Urinary bladder (tissue), 4 donors: ENCODE results near the gene DNAJC13. TPM values are rescaled to one million over a fixed set of nuclear protein-coding genes. Genes with fewer than 3 reads are reported as not detected.
"Not testable (repeated sequence)": the region's sequence is repeated elsewhere in the genome, so short reads cannot be mapped to it uniquely, and the experiment has no call there.

ENCODE experiments used
- DNase-seq: peaks from one replicate; pipeline ENCODE4 v3.0.0-alpha.2; 2015; ENCODE audit errors: extremely low spot score
- H3K27ac ChIP-seq: one replicate; pipeline ENCODE4 v1.5.1; 2013; ENCODE audit warnings: low read depth, mild to moderate bottlenecking, moderate library complexity
- H3K36me3 ChIP-seq: one replicate; pipeline ENCODE4 v1.6.1; 2013; ENCODE audit warnings: mild to moderate bottlenecking, moderate library complexity; ENCODE audit not compliant: insufficient read depth
- H3K4me1 ChIP-seq: one replicate; pipeline ENCODE4 v1.6.1; 2013; ENCODE audit warnings: mild to moderate bottlenecking, moderate library complexity; ENCODE audit not compliant: insufficient read depth
- H3K4me3 ChIP-seq: one replicate; pipeline ENCODE4 v1.5.1; 2013; ENCODE audit warnings: low read depth, low read length
- WGBS: extraction: QIAGEN DNeasy Blood & Tissue Kit; methylation state at CpG from one replicate; pipeline ENCODE4 v1.1.7; 2013; 5-methylcytosine and 5-hydroxymethylcytosine counted together
- polyA plus RNA-seq: library from polyadenylated mRNA; stranded (reverse); fragments of 200-250 nt; gene quantifications from one replicate; pipeline ENCODE4 v1.2.3, GENCODE V29; 2013
- total RNA-seq: library from RNA; depleted of rRNA; stranded (reverse); fragments of >200 nt; gene quantifications from one replicate; pipeline ENCODE4 v1.2.3, GENCODE V29; 2014
- donor health status: healthy with polysubstance abuse.
- donor health status: healthy.

DNAJC13 gene
- total and polyA plus RNA-seq, 2 donors, result 17.3 to 111 TPM

DNA sequence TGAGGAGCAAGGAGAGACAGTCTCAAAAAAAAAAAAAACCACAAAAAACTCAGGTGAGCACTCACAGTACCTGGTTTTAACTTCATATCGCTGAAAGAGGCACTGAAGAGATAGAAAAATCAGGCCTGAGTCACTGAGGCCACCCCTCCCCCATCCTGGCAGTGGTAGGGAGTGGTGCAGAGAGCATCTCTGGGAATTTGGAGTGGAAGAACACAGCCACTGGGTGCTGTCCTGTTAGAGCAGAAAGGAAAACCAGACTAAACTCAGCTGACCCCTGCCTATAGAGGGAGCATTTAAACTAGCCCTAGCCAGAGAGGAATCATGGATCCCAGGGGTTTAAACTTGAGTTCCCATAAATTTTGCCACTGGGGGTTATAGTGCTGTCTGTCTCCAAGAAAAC is 22.2 kb upstream of the DNAJC13 start:
- H3K36me3 ChIP-seq, result no peaks in the 10 kb centered on the region
- no peaks in the 10 kb centered on the region for H3K4me1 ChIP-seq
- H3K4me3 ChIP-seq, result no peak overlapping the region
- no peak overlapping the region for H3K27ac ChIP-seq
- DNase-seq, result no peak
- 67% methylated on average over 1 of the region's 1 CpG for WGBS

DNA sequence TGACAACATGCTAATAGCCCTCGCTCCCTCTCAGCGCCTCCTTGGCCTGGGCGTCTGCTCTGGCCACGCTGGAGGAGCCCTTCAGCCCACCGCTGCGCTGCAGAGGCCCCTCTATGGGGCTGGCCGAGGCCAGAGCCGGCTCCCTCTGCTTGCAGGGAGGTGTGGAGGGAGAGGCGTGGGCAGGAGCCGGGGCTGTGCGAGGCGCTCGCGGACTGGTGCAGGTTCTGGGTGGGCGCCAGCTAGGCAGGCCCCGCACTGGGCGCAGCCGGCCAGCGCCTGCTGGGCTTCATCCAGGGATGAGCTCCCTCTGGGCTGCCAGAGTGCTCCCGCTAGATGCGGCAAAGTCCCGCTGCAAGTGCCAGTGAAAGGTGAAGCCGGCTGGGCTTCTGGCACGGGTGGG is 21.0 kb upstream of the DNAJC13 start:
- 93% methylated on average over 24 of the region's 24 CpGs for WGBS
- H3K4me1 ChIP-seq, result no peaks in the 10 kb centered on the region
- no peaks in the 10 kb centered on the region for H3K36me3 ChIP-seq
- DNase-seq, result no peak
- no peak overlapping the region for H3K4me3 ChIP-seq
- no peak overlapping the region for H3K27ac ChIP-seq

DNA sequence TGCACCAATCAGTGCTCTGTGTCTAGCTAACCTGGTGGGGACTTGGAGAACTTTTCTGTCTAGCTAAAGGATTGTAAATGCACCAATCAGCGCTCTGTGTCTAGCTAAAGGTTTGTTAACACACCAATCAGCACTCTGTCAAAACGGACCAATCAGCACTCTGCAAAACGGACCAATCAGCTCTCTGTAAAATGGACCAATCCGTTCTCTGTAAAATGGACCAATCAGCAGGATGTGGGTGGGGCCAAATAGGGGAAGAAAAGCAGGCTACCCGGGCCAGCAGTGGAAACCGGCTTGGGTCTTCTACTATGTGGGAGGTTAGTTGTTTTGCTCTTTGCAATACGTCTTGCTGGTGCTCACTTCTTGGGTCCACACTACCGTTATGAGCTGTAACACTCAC is 20.5 kb upstream of the DNAJC13 start:
- H3K4me3 ChIP-seq, H3K27ac ChIP-seq, DNase-seq, H3K4me1 ChIP-seq, H3K36me3 ChIP-seq: not testable (repeated sequence)
- 89% methylated on average over 8 of the region's 8 CpGs for WGBS

DNA sequence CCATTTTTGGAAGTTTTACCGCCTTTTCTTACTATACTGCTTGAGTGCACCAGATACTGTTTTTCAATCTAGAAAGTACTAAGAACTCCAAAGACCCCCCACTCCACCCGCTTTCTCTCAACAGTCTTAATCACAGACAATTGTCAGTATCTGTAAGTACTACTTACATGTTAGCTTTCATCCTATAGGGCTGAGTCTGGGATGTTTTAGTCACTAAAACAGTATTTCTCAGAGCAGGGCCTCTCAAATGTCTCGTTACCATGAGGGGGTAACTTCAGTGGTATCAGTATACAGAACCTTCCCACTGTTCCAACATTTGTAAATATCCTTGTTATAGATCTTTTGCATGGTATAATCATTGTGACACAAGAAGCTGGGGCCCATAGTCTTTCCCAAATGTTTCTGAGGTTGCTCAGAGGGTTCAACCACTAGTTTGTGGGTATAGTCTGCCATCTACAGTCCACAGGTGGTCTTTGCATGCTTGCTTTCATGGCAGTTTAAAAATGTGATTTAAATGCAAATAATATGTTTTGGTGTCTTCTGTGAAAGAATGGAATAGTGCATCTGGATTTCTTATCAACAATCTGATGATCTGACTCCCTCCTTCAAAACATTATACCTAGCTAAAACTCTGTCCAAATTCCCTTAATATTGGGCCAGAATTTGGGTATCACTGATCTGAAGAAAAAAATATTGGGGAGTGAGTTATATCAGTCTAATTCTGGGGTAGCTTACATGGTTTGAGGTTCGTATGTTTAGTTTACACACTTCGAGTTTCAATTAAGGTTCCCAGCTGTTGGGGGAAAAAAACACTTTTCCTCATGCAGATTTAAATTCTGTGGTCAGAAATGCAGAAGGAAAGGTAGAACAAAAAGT is 18.0 kb upstream of the DNAJC13 start:
- Histone ChIP-seq H3K4me3 (no peak overlapping the region), H3K4me1 (no peaks in the 10 kb centered on the region), H3K36me3 (no peaks in the 10 kb centered on the region), H3K27ac (no peak overlapping the region)
- DNase-seq, result no peak
- 57% methylated on average over 5 of the region's 5 CpGs for WGBS

DNA sequence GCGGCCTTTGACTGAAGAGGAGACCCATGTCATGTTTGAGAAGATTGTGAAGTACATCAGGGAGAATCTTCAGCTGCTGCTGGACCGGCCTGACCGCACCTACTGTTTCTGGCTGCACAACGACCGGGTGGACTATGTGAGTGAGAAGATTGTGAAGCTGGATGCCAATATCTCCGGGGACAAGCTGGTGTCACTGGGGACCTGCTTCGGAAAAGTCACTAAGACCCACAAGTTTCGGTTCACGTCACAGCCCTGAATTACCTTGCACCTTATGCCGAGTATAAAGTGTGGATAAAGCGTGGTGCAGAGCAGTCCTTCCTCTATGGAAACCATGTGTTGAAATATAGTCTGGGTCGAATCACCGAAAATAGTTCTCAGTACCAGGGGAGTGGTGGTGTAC is 16.0 kb upstream of the DNAJC13 start:
- Histone ChIP-seq H3K4me3 (no peak overlapping the region), H3K27ac (no peak overlapping the region), H3K36me3 (no peaks in the 10 kb centered on the region), H3K4me1 (no peaks in the 10 kb centered on the region)
- WGBS, result 88% methylated on average over 13 of the region's 13 CpGs
- DNase-seq, result no peak

DNA sequence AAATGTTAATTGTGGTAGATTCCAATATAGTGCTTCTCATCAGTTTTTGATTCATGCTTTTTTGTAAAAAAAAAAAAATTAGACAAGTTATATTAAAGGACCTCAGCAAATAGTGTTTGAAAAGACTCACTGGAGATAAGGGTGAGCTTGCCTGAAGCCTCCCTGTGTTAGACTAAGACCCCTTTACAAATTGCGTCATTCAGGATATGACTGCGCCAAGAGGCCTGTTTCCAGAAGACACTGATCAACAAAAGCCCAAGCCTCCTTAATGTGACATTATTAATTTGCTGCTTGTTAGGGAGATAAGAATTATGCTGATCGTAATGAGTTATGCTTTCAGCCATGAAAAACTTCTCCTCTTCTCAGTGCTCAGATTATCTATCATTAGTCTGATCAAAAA is 13.0 kb upstream of the DNAJC13 start:
- H3K36me3 ChIP-seq, result no peaks in the 10 kb centered on the region
- H3K4me3 ChIP-seq, result no peak overlapping the region
- H3K4me1 ChIP-seq, result no peaks in the 10 kb centered on the region
- 73% methylated on average over 3 of the region's 3 CpGs for WGBS
- DNase-seq, result no peak
- no peak overlapping the region for H3K27ac ChIP-seq

DNA sequence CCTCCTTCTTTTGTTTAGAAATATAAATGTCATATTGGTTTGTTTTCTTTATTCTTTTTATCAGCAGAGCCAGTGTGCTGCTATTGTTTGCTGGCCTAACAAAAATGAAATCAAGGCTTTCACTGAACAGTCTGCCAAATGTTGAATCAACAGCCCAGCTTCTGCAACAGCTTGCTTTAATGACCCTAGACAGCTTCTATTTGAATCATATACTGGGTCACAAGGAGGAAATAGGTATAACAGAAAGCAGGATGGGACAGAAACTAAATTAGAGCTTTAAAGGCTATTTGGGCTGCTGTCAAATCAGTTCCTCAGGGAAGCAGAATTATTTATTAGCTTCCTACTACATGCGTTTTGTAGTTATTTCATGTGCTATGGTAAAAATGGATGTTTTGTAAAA is 12.1 kb upstream of the DNAJC13 start:
- WGBS, result 34% methylated on average over 1 of the region's 1 CpG
- no peaks in the 10 kb centered on the region for H3K36me3 ChIP-seq
- DNase-seq, result no peak
- no peak overlapping the region for H3K4me3 ChIP-seq
- no peak overlapping the region for H3K27ac ChIP-seq
- no peaks in the 10 kb centered on the region for H3K4me1 ChIP-seq

DNA sequence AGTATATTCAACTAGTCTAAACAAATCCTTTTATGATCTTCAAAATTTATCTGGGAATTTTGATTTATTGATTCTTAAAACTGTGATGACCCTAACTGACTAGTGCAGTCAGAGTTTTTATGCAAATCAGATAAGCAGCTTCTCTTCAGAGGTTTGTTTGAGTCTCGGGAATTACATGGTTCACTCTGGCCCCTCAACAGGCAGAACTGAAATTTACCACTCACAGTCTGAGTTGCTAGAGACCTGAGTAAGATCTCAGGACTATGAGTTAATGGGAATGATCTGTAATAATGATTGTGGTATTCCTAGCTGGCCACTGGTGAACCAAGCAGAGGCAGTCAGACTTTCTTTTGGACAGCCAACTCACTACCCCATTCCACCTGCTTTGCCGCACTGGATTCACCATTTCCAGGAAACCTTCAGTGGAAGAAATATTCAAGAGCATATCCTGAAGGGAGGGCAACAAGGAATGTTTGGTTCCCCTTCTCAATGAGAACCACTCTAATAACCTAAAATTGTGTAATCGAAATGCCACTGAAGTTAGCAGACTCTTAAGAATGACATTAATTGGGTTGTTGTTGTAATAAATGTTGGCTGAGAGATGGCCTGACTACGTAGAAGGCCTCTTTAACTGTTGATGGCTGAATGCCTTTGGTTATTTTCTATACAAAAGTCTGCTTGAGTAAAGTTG is 11.5 kb upstream of the DNAJC13 start:
- 74% methylated on average over 4 of the region's 4 CpGs for WGBS
- H3K27ac ChIP-seq, result no peak overlapping the region
- H3K4me3 ChIP-seq, result no peak overlapping the region
- no peaks in the 10 kb centered on the region for H3K4me1 ChIP-seq
- no peaks in the 10 kb centered on the region for H3K36me3 ChIP-seq
- no peak for DNase-seq

DNA sequence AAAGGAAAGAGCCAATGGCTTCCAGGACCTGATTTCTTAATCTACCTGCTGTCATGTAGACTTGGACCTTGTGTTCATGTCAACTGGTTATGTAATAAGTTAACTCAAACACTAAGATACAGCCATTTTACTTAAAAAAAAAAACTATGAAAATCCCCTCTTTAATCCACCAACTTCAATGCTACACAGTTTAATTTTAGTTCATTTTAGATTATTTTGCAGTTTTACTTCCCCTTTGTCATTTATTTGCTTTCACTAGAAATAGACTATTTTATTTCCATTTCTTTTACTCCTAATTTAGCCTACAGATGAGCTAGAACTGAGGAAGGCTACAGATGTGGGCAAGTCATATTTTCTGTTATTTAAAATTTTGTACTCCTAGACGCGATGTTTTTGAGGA is 10.7 kb upstream of the DNAJC13 start:
- H3K36me3 ChIP-seq, result no peaks in the 10 kb centered on the region
- H3K4me3 ChIP-seq, result no peak overlapping the region
- 91% methylated on average over 2 of the region's 2 CpGs for WGBS
- H3K27ac ChIP-seq, result no peak overlapping the region
- H3K4me1 ChIP-seq, result no peaks in the 10 kb centered on the region
- DNase-seq, result no peak

DNA sequence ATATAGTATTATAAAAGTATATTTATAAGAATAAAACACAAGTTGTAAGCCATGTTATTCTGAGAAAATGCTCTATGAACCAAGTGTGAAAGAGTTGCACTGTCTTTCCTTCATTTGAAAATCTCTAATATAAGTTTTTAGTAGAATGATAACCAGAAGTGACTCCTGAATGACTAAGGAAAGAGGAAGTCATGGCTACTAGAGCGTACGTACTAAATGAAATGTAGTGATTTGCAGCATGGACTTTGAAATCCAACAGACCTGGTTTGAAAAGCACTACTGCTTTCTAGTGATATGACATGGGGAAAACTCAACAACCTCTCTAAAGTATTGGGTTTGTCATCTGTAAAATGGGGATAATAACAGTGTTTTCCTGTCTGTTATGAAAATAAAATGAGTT is 10.3 kb upstream of the DNAJC13 start:
- Histone ChIP-seq H3K36me3 (no peaks in the 10 kb centered on the region), H3K4me1 (no peaks in the 10 kb centered on the region), H3K27ac (no peak overlapping the region), H3K4me3 (no peak overlapping the region)
- WGBS, result 83% methylated on average over 2 of the region's 2 CpGs
- DNase-seq, result no peak

DNA sequence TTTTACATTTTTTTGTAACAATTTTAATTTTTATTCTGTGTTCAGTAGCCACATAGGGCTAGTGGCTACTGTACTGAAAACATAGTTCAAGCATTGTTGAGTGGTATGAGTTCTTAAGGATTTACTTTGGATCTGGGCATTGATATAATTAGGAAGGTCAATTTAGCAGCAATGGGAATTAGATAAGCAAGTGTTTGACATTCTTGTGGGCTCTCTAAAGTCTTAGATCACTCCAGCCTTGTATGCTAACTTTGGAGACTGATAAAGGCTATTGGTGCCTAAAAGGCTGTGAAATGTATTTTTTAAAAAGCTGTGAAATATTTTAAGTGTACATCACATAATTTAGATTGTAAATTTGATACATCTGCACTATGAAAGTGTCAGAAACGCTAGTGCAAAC is 2.5 kb upstream of the DNAJC13 start:
- no peak for DNase-seq

DNA sequence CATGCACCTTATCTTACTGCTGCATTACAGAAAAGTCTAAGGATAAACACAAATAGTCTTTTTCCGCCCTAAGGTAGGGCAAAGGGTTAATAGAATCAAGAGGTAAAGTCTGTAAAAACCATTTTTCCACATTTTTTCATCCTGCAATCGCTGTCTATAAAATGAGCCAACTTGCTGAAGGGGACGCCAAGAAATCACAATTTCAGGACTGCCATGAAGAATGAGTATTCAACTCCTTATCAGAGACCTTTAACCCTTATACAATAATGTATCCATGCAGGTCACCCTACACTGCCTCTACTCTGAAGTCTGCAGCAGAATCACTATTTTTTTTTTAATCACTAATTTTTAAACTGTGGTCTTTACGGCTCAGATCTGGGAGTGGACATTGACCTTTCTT is 1.1 kb upstream of the DNAJC13 start:
- H3K27ac ChIP-seq, result no peak overlapping the region
- H3K4me1 ChIP-seq, result no peaks in the 10 kb centered on the region
- H3K36me3 ChIP-seq, result no peaks in the 10 kb centered on the region
- no peak overlapping the region for H3K4me3 ChIP-seq
- no peak for DNase-seq
- 75% methylated on average over 4 of the region's 4 CpGs for WGBS

More for the DNA sequence above, 2.5 kb upstream of the DNAJC13 start:
- Histone ChIP-seq H3K36me3 (no peaks in the 10 kb centered on the region), H3K27ac (no peak overlapping the region), H3K4me1 (no peaks in the 10 kb centered on the region), H3K4me3 (no peak overlapping the region)
- 77% methylated on average over 1 of the region's 1 CpG for WGBS

DNA sequence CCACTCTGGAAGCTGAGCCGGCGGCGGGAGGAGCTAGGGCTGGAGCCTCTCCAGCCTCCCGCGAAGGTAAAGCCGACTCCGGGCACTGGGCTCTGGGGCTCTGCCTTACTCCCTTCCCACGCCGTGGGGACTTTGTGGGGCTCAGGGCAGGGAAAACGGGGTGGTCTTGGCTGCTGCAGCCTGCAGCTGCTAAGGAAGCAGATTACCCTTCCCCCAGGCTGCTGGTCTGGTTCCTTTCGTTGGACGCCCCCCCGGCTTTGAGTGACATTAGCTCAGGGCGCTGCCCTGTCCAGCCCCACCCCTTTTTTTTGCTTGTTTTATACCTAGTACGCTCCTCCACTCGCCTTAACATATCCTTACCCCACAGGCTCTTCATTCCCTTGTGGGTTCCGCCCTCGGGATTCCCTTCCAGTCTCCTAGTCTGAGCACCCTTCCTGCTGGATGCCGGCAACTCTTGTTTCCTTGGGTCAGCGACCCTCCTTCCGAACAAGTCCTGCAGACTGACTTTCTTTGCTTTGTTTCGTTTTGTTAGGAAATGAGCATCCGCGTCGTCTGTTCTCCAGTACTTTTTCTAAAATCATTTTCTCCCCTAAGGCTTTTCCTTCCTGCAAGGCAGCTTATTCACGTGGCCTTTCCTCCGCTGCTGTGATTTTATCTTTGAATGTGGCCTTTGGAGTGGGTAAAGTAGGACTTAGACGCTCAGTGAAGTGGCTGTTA is 551 bp downstream of the DNAJC13 start:
- Histone ChIP-seq H3K27ac (peak overlapping the region; percentile 69), H3K36me3 (no peaks in the 10 kb centered on the region), H3K4me1 (no peaks in the 10 kb centered on the region), H3K4me3 (peak overlapping the region; percentile 91)
- DNase-seq, result no peak
- under 1% methylated on average over 28 of the region's 28 CpGs for WGBS

DNA sequence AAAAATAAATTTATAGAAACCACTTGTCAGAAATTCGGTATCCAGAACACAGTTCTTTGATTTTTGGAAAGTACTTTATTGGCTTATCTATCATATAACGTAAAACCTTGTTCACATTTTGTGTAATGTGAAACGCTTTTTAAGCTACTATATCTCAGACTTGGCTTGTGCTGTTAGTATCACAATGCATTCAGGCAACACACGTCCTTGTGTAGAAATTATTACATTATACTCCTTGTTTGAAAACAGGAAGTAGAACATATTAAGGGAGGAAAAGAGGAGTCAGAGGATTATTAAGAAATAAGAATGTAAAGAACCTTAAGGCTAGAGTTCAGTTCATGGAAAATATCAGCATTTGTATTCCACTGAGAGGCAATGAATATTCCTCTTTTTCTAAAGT is 1.6 kb downstream of the DNAJC13 start:
- whole genome bisulfite sequencing, result 22% methylated on average over 4 of the region's 4 CpGs
- no peak overlapping the region for H3K27ac ChIP-seq

More for the DNA sequence above, 1.6 kb downstream of the DNAJC13 start:
- Histone ChIP-seq H3K36me3 (no peaks in the 10 kb centered on the region), H3K4me1 (no peaks in the 10 kb centered on the region), H3K4me3 (no peak overlapping the region)
- no peak for DNase-seq
